Lower leg skin (tissue), 3 donors: ENCODE data around the gene TXNL4A.

Experiments
- CTCF ChIP-seq, 3 donors: fragments of 450-650 bp; IDR thresholded peaks; one replicate each; pipeline ENCODE4 v1.5.1; 2016; ENCODE audit warnings: antibody characterized with exemption in 3 of 3, mild to moderate bottlenecking in 3 of 3, moderate library complexity in 2 of 3
- POLR2A ChIP-seq, 2 donors: fragments of 450-650 bp; IDR thresholded peaks; one replicate each; pipeline ENCODE4 v1.6.1; 2016 to 2017; ENCODE audit warnings: antibody characterized with exemption in 2 of 2, mild to moderate bottlenecking in 1 of 2, moderate library complexity in 1 of 2

DNA sequence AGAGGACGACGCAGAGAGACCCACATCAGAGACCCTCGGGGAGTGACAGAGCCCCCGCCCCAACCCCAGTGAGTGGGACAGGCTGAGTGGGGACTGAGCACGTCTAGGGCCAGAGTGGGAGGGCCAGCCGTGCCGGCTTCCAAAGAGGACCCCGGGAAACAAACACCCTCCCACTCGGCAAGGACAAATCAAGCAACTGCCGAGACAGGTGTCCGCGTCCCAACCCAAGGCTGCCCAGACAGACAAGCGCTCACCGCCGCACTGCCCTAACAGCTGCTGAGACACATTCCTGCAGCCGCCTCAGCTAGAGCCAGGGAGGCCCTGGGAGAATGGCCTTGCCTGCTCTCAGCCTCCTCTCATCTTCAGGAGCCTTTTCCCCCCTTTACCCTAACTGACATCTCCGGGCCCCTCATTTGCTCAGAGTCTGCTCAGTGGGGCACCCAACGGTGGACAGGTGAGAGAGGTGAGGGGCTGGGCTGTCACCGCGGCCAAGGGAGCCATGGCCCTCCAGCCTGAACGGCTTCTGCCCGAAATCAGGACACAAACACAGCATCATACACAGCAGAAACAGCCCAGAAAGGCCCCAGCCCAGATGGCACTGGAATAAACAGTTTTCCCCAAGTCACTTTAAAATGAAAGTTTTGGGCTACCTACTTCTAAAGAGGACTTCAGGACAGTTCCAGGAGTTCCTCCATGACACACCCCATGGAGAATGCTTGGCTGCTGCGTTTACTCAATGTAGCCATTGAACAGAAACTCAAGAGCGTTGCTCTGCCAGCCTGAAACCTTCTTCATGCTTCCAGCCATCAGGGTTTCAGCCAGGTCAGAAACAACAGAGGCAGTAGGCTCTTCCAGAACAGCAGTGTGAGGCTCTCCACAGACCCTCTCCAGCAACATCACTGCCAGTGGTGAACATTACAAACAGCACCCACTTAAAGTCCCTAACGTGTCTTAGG lies 60.5 kb downstream of the TXNL4A start:
- TF ChIP-seq CTCF (IDR thresholded peaks at IDR 0.05) (no peak), POLR2A (IDR thresholded peaks at IDR 0.05) (no peak)
